HuH-7 (cell line): ENCODE data around the gene XPO6.

Source experiments
- DNase-seq: peaks from one replicate; pipeline ENCODE4 v3.0.0; 2011; ENCODE audit warnings: low spot score

XPO6 gene

DNA sequence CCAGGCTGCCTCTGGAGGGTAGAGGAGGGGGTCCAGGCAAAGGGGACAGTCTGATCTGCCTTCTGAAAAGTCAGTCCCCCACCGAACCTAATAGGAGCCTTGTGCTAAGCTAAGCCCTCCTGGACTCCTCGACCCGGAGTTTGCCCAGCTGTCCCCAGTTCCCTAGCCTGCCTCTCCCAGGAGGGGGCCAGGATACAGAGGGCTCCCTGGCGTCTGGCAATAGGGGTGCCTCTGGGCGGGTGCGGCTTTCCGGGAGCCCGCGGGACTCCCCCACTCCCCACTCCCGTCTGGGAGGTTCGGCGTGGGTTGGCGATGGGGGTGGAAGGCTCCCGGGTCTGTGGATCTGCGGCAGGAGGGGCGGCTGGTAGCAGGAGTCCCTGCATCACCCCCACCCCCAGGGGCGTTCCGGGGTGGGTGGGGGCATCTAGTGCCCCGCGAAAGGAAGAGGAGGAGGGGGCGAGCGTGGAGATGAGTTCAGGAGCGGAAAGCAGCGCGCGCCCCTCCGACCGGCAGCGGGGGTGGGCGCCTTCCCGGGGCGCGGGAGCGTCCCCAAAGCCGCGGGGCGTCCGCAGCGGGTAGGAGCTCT, 149.4 kb downstream of the XPO6 start:
- no peak for DNase-seq

DNA sequence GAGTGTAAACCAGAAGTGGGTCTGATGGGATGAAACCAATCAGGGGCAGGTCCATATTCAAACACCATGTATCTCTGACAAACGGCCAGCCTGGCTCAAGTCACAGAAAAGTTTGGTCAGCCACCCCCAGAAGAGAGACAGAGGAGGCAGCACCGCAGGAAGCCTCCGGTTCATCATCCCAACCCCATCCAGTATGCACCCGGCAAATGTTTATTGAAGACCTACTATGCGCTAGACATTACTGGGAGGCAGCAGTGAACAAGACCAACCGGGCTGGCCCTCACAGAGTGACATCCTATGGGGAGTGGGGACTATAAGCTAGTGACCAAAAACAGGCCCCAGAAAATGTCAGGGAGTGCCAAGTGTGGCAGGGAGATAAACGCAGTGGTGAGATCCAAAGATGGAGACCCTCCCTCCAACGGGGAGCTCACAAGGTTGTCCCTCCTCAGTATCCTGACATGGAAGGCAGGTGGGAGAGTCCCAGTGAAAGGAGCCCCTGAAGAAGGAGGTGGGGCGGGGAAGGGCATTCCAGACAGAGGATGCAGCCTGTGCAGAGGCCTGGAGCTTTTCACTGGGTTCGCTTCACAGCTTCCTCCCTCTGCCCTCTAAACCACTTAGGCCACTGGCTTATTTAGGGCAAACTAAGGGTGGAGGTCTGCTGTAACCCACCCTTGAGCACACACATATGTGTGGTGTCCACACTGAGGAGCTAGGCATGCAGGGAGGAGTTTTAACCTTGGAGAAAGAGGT, 150.2 kb downstream of the XPO6 start:
- DNase-seq, result no peak

DNA sequence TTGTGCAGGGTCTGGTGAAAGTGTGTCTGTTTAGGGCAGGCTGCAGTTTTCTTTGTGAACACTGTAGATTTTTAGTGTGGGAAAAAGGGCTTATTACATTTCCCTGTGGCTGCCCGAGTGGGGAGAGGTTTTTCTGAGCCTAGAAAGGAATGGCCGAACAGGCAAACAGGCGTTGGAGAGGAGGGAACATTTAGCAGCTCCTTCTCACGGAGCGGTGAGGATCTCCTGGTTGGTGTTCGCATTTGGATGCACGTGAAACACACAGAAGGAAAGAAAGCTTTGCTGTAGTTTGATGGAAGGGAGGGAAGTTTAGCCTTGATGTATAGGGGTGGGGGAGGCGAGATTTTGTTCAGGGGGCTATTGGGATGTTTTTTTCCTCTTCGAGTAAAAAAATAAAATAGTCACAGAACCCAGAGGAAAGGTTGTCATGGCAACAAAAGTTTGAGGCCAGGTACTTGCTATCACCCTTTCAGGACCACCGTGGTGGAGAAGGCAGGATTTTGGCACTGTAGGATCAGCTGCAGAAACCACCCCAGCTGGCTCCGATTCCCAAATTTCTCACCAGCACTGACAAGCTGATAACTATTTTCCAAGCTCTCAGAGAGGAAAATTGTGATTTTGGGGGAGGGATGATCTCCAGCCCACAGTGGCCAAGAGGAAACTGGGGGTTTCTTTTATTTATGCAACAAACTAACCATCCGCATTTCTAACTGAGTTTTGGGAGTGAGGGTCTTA, 151.8 kb downstream of the XPO6 start:
- no peak for DNase-seq

DNA sequence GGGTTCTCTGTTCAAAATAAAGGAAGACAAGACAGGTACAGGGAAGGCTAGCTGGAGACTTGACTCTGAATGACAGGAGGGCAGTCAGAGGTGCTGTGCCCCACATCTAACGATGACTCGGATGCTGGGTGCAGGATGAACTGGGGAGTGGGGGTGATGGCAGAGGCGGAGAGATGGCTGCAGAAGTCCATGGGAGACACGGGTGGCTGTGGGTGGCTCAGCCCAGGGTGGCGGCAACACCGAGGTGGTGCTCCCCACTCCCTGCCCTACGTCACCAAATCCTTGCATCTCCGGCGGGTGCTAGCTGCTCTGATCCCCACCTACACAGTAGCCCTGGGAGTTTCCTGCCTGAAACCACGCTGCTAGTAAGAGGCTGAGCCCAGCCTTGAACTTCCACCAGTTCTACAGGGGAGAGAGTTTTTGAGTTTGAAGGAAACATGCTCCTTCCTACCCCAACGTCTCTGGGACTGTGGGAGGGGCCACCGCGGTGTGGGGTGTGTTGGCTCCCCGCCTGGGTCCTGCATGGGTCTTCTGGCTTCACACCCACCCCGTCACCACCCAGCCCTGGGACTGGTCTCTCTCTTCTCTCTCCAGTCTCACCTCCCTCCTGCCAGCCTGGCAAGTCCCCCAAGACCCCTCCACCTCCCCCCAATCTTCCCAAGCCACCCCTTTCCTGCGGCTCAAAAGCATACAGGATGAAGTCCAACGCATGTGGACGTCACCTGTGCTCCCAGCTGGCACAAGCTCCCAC, 152.8 kb downstream of the XPO6 start:
- no peak for DNase-seq

DNA sequence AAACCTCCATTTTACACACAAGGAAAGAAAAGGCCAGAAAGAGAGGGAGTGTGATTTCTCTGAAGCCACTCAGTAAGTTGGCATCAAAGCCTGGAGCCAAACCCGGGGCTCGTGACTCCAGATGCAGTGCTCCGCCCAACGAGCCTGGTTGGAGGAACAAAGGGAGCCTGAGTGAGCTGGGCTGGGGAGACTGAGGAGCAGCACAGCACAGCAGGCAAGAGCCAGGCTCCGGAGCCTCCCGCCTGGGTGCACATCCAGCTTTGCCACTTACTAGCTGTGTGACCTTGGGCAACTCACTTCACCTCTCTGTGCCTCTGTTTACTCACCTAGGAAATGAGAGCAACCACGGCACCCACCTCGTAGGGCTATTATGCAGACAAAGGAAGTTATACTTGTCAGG, 153.8 kb downstream of the XPO6 start:
- no peak for DNase-seq

DNA sequence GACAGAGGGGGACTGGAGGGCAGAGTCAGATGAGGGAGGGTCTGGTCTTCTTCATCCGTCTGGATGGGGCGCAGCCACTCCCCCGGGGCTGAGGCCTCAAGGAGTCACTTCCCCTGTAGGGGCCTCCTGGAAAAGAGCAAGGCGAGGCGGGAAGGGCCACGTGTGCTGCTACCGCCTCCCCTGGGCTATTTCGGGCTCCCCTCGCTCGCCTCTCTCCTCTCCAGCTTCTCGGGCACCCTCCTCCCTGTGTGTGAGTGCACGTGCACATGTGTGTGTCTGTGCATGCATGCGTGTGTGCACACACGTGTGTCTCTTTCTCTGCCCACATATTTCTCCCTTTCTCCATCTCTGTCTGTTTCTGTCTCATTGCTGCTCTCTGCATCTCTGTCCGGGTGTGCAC, 158.3 kb downstream of the XPO6 start:
- DNase-seq, result no peak

DNA sequence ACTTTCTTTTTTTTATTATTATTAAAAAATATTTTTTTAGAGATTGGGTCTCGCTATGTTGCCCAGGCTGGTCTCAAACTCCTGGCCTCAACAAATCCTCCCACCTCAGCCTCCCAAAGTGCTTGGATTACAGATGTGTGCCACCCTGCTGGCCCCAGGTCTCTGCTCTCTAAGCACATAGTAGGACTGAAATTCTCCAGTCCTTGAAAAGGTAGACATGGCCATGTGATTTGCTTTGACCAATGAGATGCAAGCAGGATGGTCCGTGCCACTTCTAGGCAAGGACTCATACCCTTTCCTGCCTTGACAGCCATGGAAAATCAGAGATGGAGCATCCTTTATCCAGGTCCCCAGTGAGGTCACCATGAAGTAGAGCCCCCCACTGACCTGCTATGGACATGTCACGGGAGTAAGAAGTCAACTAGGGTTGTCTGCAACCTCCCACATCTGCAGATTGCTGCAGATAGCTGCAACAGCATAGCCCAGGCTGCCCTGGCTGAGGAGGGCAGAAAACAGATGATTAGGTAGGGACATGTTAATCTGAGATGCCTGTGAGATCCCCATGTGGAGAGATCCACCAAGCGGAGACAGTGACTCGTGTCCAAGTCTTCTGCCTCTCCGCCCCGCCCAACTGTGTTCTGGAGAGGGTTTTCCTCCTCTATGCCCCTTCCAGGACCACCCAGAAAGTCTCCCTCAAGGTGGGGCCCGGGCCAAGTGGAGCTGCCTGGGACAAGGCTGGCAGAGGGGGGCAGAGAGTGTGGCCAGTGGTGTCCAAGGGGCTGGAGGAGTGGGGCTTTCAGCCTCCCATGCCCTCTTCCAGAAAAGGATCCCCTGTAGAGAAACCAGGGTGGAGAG, 159.3 kb downstream of the XPO6 start:
- no peak for DNase-seq

DNA sequence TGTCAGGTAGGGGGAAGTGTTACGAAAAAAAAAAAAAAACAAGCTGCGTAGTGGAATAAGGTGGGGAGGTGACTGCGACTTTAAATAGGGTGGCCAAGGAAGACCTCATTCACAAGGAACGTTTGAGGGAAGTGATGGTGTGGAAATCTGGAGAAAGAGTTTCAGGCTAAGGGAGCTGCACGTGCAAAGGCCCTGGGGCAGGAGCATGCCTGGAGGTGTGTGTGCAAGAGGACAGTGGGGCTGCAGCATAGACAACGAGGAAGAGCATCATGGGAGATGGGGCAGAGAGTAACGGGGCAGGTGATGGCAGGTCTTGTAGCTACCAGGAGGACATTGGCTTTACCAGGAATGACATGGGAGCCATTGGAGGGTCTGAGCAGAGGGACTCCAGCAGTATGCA, 160.3 kb downstream of the XPO6 start:
- DNase-seq, result no peak
